Kidney (tissue), 14 donors: ENCODE results near the gene CHRNA1. TPM values are rescaled to one million over a fixed set of nuclear protein-coding genes. Genes with fewer than 3 reads are reported as not detected.
A peak's percentile ranks its signal among the peaks of the same experiment; 100 is the strongest.

Experiments
- DNase-seq, 5 donors: peaks; one replicate each; pipeline ENCODE4 v3.0.0-alpha.2; 2013 to 2020
- FAIRE-seq: peaks from 2 replicates; lab custom pipeline; 2012; peaks lifted over from hg19 to GRCh38; lab: Jason Lieb, UNC
- H3K27ac ChIP-seq, 2 donors: one replicate each; pipeline ENCODE4 v1.7.0; 2013; ENCODE audit warnings: low read depth in 2 of 2, low read length in 2 of 2, inconsistent platforms in 1 of 2
- H3K27me3 ChIP-seq: one replicate; pipeline ENCODE4 v1.7.1; 2013; ENCODE audit warnings: low read length, inconsistent platforms; ENCODE audit not compliant: control insufficient read depth, insufficient read depth
- H3K36me3 ChIP-seq, 3 donors: one replicate each; pipeline versions ENCODE4 v1.7.0 to v1.7.1; 2013; ENCODE audit warnings: low read length in 3 of 3, control low read depth in 1 of 3, inconsistent platforms in 1 of 3; ENCODE audit not compliant: insufficient read depth in 3 of 3, control insufficient read depth in 2 of 3
- H3K4me1 ChIP-seq, 3 donors: one replicate each; pipeline versions ENCODE4 v1.7.0 to v1.7.1; 2013; ENCODE audit warnings: low read length in 3 of 3, inconsistent platforms in 1 of 3, low read depth in 1 of 3; ENCODE audit not compliant: control insufficient read depth in 2 of 3, insufficient read depth in 2 of 3
- H3K4me3 ChIP-seq, 3 donors: one replicate each; pipeline versions ENCODE4 v1.7.0 to v1.8.1; 2013; ENCODE audit warnings: low read length in 3 of 3, control low read depth in 1 of 3, inconsistent platforms in 1 of 3
- H3K9ac ChIP-seq, 3 donors: one replicate each; pipeline versions ENCODE4 v1.7.0 to v1.7.1; 2013; ENCODE audit warnings: low read length in 3 of 3, control low read depth in 1 of 3, inconsistent platforms in 1 of 3
- H3K9me3 ChIP-seq, 3 donors: one replicate each; pipeline versions ENCODE4 v1.7.0 to v1.7.1; 2013; ENCODE audit warnings: low read length in 3 of 3, control low read depth in 1 of 3, inconsistent platforms in 1 of 3; ENCODE audit not compliant: control insufficient read depth in 2 of 3, insufficient read depth in 1 of 3
- CTCF ChIP-seq: IDR thresholded peaks from 3 replicates; pipeline ENCODE4 v1.5.1; 2012; ENCODE audit warnings: mild to moderate bottlenecking, moderate library complexity, borderline replicate concordance; ENCODE audit not compliant: insufficient read depth; ENCODE audit errors: extremely low read depth
- intact Hi-C: fragments of 100-400 bp; cut with DNase I; formaldehyde crosslinking; loops from one replicate; pipeline ENCODE4 v1.11.1; 2022
- polyA plus RNA-seq: library from polyadenylated mRNA; stranded (reverse); fragments of 350-450 nt; fragmentation: Illumina TruSeq; extraction: RNeasy Lipid Tissue Mini Kit (QIAGEN cat#74804); gene quantifications from one replicate; pipeline ENCODE4 v1.2.3, GENCODE V29; 2014; ENCODE audit warnings: low read depth, low replicate concordance; ENCODE audit not compliant: insufficient read depth
- total RNA-seq: library from RNA; stranded (reverse); fragmentation: NEBNext Ultra II Directional; extraction: Animal tissue kit (Norgen Biotek cat#: 25700); gene quantifications from one replicate; pipeline ENCODE4 v1.2.1, GENCODE V29; 2021
- donor health status: control.
- donor health status: control.
- donor health status: control.
- donor health status: control.
- donor health status: control.
- donor health status: DM: yes; HTN: yes; CAD: no.
- donor health status: Normal renal cell carcinoma (clear cell type).

Gene CHRNA1
- total and polyA plus RNA-seq, 2 donors from 2014 or later: not detected

DNA sequence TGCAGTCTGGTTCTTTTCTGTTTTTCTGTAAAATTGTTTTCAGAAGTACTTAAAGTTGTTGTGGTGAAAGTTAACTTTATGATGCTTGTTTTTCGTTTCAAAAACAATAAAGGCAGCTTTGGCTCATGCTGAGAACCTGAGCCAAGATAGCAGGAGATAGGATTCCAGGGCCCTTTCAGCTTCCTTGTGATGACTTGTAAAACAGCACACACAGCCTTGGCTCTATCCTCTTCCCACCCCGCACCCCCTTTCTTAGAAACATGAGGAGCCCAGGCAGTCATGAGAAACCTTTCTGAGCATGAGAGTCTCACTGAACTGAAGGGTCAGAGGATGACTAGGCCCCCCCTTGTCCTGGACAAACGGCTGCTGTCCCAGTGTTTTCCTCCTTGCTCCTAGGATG is 12.4 kb upstream of the CHRNA1 start:
- Histone ChIP-seq H3K27ac (no peak overlapping the region), H3K4me3 (no peak overlapping the region), H3K9me3 (no peaks in the 10 kb centered on the region), H3K4me1 (peaks cover 0 to 8% (median 0%) of the 10 kb centered on the region in 3 donors), H3K27me3 (no peaks in the 10 kb centered on the region), H3K36me3 (no peaks in the 10 kb centered on the region), H3K9ac (no peak overlapping the region)
- FAIRE-seq (no peak), DNase-seq (peak in 1 of 5 donors; percentile 37)
- no peak for TF ChIP-seq CTCF
- intact Hi-C loops: loop anchor here (10.0 kb wide), 1 partner anchor 208 kb away; no protein-coding TSS in a partner anchor

DNA sequence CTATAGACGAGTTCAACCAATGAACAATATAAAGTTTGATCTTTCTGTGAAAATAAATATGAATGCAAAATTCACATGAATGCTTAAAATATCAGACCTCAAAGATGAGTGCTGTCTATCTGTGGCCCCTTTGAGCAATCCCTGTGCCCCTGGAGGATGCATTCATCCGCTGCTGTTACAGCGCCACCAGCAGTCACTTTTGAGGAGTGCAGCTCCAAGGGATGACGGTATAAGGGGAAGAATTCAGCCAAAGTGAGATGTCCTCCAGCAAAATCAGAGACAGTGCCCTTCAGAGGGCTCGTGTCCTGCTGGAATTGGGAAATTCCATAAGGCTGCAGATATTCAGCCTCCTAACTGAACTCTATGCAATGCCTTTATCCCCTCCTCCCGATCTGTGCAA is 12.0 kb upstream of the CHRNA1 start:
- Histone ChIP-seq H3K9ac (no peak overlapping the region), H3K4me1 (peaks cover 0 to 8% (median 0%) of the 10 kb centered on the region in 3 donors), H3K27ac (no peak overlapping the region), H3K4me3 (no peak overlapping the region), H3K36me3 (no peaks in the 10 kb centered on the region), H3K27me3 (no peaks in the 10 kb centered on the region), H3K9me3 (no peaks in the 10 kb centered on the region)
- DNase-seq (no peak), FAIRE-seq (no peak)
- no peak for TF ChIP-seq CTCF
- intact Hi-C loops: loop anchor here (10.0 kb wide), 1 partner anchor 209 kb away; no protein-coding TSS in a partner anchor

DNA sequence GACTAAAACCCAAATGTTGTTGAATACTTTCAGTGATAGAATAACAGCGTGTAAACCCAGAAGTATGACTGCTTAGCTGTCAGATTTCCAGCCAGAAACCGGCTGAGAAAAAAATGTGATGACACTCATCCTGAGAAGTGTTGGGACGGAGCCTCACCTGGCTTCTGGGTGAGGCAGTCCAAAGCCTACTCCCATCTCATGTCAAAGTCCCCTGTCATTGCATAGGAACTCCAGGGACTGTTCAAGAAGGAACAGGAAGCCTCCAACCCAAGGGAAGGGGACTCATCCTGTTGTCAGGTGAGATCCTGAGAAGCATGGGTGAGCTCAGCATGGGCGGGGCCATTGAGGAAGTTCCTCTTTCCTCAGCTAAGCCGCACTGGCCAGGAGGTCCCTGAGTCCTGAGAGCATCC is 11.3 kb upstream of the CHRNA1 start:
- no peaks in the 10 kb centered on the region for H3K36me3 ChIP-seq
- H3K4me1 ChIP-seq: peaks cover 0 to 8% (median 0%) of the 10 kb centered on the region in 3 donors
- H3K27me3 ChIP-seq: no peaks in the 10 kb centered on the region
- H3K9ac ChIP-seq: no peak overlapping the region
- no peak overlapping the region for H3K4me3 ChIP-seq
- no peak for TF ChIP-seq CTCF
- H3K9me3 ChIP-seq: no peaks in the 10 kb centered on the region
- no peak for DNase-seq
- intact Hi-C loops: loop anchor here (10.0 kb wide), 1 partner anchor 209 kb away; no protein-coding TSS in a partner anchor
- FAIRE-seq: no peak
- H3K27ac ChIP-seq: no peak overlapping the region

- H3K4me1 ChIP-seq: peaks cover 0 to 8% (median 0%) of the 10 kb centered on the region in 3 donors
- H3K9me3 ChIP-seq: no peaks in the 10 kb centered on the region
- intact Hi-C loops: loop anchor here (10.0 kb wide), 1 partner anchor 210 kb away; no protein-coding TSS in a partner anchor
- no peak overlapping the region for H3K27ac ChIP-seq
- no peak for TF ChIP-seq CTCF
- no peaks in the 10 kb centered on the region for H3K36me3 ChIP-seq
- FAIRE-seq: no peak
- no peaks in the 10 kb centered on the region for H3K27me3 ChIP-seq
- DNase-seq: no peak
- H3K9ac ChIP-seq: no peak overlapping the region
- no peak overlapping the region for H3K4me3 ChIP-seq
Measured at GRCh38 chr2:174774886-174775285, 10.6 kb upstream of the CHRNA1 start.
